Stimulated activated CD8-positive, alpha-beta memory T cell treated with anti-CD3 and anti-CD28 coated beads, Interleukin-15, amount 100 ng/mL, for 24 hours (primary cell): Measurements from ENCODE around the gene SDHAF3.

Experiments
- DNase-seq: peaks from one replicate; pipeline ENCODE4 v3.0.0-alpha.2; 2020; ENCODE audit warnings: low read depth

Gene SDHAF3

GRCh38 chr7:97219237-97219636 lies 101.7 kb downstream of the SDHAF3 start:
- no peak for DNase-seq

GRCh38 chr7:97224316-97224715 lies 106.8 kb downstream of the SDHAF3 start:
- DNase-seq = no peak

- DNase-seq = no peak
Measured at GRCh38 chr7:97226541-97226940, 109.0 kb downstream of the SDHAF3 start.
